Activated naive CD8-positive, alpha-beta T cell (primary cell): ENCODE measurements around the gene KHK.
"Not testable (repeated sequence)": the region's sequence is repeated elsewhere in the genome, so short reads cannot be mapped to it uniquely, and the experiment has no call there.

ENCODE experiments used
- H3K27ac Mint-ChIP-seq: one replicate; pipeline ENCODE4 v1.8.0; 2021; ENCODE audit warnings: mixed read lengths
- H3K27me3 Mint-ChIP-seq: one replicate; pipeline ENCODE4 v1.8.0; 2021; ENCODE audit warnings: mixed read lengths
- H3K36me3 Mint-ChIP-seq: one replicate; pipeline ENCODE4 v1.8.0; 2021; ENCODE audit warnings: mixed read lengths
- H3K4me1 Mint-ChIP-seq: one replicate; pipeline ENCODE4 v1.8.0; 2021; ENCODE audit warnings: low read depth, mixed read lengths
- H3K4me3 Mint-ChIP-seq: one replicate; pipeline ENCODE4 v1.8.0; 2021; ENCODE audit warnings: mild to moderate bottlenecking, mixed read lengths
- H3K9me3 Mint-ChIP-seq: one replicate; pipeline ENCODE4 v1.8.0; 2021; ENCODE audit warnings: low read depth, mixed read lengths

Gene KHK

GRCh38 chr2:27071990-27072830, 14.4 kb upstream of the KHK start:
- H3K9me3 Mint-ChIP-seq, result no peaks in the 10 kb centered on the region
- peak overlapping the region; percentile 90 for H3K27ac Mint-ChIP-seq
- peaks cover 62% of the 10 kb centered on the region for H3K4me1 Mint-ChIP-seq
- H3K27me3 Mint-ChIP-seq, result no peaks in the 10 kb centered on the region
- H3K36me3 Mint-ChIP-seq, result peaks cover 5% of the 10 kb centered on the region
- peak overlapping the region; percentile 88 for H3K4me3 Mint-ChIP-seq

- Mint-ChIP-seq H3K27ac (peak overlapping the region; percentile 90), H3K27me3 (no peaks in the 10 kb centered on the region), H3K4me3 (peak overlapping the region; percentile 88), H3K36me3 (peaks cover 5% of the 10 kb centered on the region), H3K9me3 (no peaks in the 10 kb centered on the region), H3K4me1 (peaks cover 63% of the 10 kb centered on the region)
These were observed 13.7 kb upstream of the KHK start for GRCh38 chr2:27072920-27073319.

GRCh38 chr2:27073782-27074181, 12.8 kb upstream of the KHK start:
- H3K27me3 Mint-ChIP-seq, result no peaks in the 10 kb centered on the region
- H3K36me3 Mint-ChIP-seq, result peaks cover 5% of the 10 kb centered on the region
- H3K9me3 Mint-ChIP-seq, result no peaks in the 10 kb centered on the region
- H3K4me1 Mint-ChIP-seq, result peaks cover 56% of the 10 kb centered on the region
- H3K4me3 Mint-ChIP-seq, result no peak overlapping the region
- peak overlapping the region; percentile 41 for H3K27ac Mint-ChIP-seq

- Mint-ChIP-seq H3K4me1 (peaks cover 45% of the 10 kb centered on the region), H3K9me3 (no peaks in the 10 kb centered on the region), H3K27ac (peak overlapping the region; percentile 81), H3K36me3 (no peaks in the 10 kb centered on the region), H3K27me3 (no peaks in the 10 kb centered on the region), H3K4me3 (peak overlapping the region; percentile 63)
These were observed 11.6 kb upstream of the KHK start for GRCh38 chr2:27074738-27075565.

- not testable (repeated sequence) for H3K27me3 Mint-ChIP-seq, H3K36me3 Mint-ChIP-seq, H3K9me3 Mint-ChIP-seq
- Mint-ChIP-seq H3K27ac (peak overlapping the region; percentile 81), H3K4me3 (peak overlapping the region; percentile 63), H3K4me1 (peaks cover 45% of the 10 kb centered on the region)
These were observed 11.1 kb upstream of the KHK start for GRCh38 chr2:27075566-27075871.

GRCh38 chr2:27076323-27076722, 10.2 kb upstream of the KHK start:
- Mint-ChIP-seq H3K36me3 (no peaks in the 10 kb centered on the region), H3K4me1 (peaks cover 45% of the 10 kb centered on the region), H3K27me3 (no peaks in the 10 kb centered on the region), H3K4me3 (no peak overlapping the region), H3K27ac (peak overlapping the region; percentile 76), H3K9me3 (no peaks in the 10 kb centered on the region)

GRCh38 chr2:27077231-27077630, 9.3 kb upstream of the KHK start:
- Mint-ChIP-seq H3K36me3 (no peaks in the 10 kb centered on the region), H3K27ac (no peak overlapping the region), H3K4me1 (peaks cover 47% of the 10 kb centered on the region), H3K9me3 (no peaks in the 10 kb centered on the region), H3K27me3 (no peaks in the 10 kb centered on the region), H3K4me3 (no peak overlapping the region)

GRCh38 chr2:27078267-27079194, 8.0 kb upstream of the KHK start, which contains the start of gene EMILIN1:
TSS of gene EMILIN1 (plus strand) at chr2:27078615. CDS start at chr2:27079066, 451 bp downstream.
- Mint-ChIP-seq H3K4me3 (no peak within 1 kb of the TSS), H3K36me3 (no peaks in the 10 kb centered on the region), H3K9me3 (no peaks in the 10 kb centered on the region), H3K27me3 (no peaks in the 10 kb centered on the region), H3K27ac (no peak within 1 kb of the TSS), H3K4me1 (peaks cover 39% of the 10 kb centered on the region)

GRCh38 chr2:27079233-27080139, 7.1 kb upstream of the KHK start:
- Mint-ChIP-seq H3K4me1 (peaks cover 33% of the 10 kb centered on the region), H3K27me3 (no peaks in the 10 kb centered on the region), H3K36me3 (no peaks in the 10 kb centered on the region), H3K27ac (no peak overlapping the region), H3K4me3 (no peak overlapping the region), H3K9me3 (no peaks in the 10 kb centered on the region)

- H3K36me3 Mint-ChIP-seq, result no peaks in the 10 kb centered on the region
- H3K4me3 Mint-ChIP-seq, result peak overlapping the region; percentile 20
- peak overlapping the region; percentile 28 for H3K27ac Mint-ChIP-seq
- peaks cover 28% of the 10 kb centered on the region for H3K4me1 Mint-ChIP-seq
- H3K9me3 Mint-ChIP-seq, result no peaks in the 10 kb centered on the region
- H3K27me3 Mint-ChIP-seq, result no peaks in the 10 kb centered on the region
These were observed 6.5 kb upstream of the KHK start for GRCh38 chr2:27080140-27080469.

GRCh38 chr2:27080603-27080936, 6.0 kb upstream of the KHK start:
- H3K36me3 Mint-ChIP-seq, result no peaks in the 10 kb centered on the region
- peaks cover 28% of the 10 kb centered on the region for H3K4me1 Mint-ChIP-seq
- peak overlapping the region; percentile 17 for H3K4me3 Mint-ChIP-seq
- H3K27me3 Mint-ChIP-seq, result no peaks in the 10 kb centered on the region
- peak overlapping the region; percentile 98 for H3K27ac Mint-ChIP-seq
- no peaks in the 10 kb centered on the region for H3K9me3 Mint-ChIP-seq

GRCh38 chr2:27081984-27082772, 4.4 kb upstream of the KHK start:
- Mint-ChIP-seq H3K4me1 (peaks cover 23% of the 10 kb centered on the region), H3K9me3 (no peaks in the 10 kb centered on the region), H3K36me3 (no peaks in the 10 kb centered on the region), H3K27me3 (no peaks in the 10 kb centered on the region), H3K4me3 (peak overlapping the region; percentile 88), H3K27ac (no peak overlapping the region)

GRCh38 chr2:27082773-27083409, 3.7 kb upstream of the KHK start:
- Mint-ChIP-seq H3K36me3 (no peaks in the 10 kb centered on the region), H3K4me1 (peaks cover 29% of the 10 kb centered on the region), H3K27ac (no peak overlapping the region)

More at GRCh38 chr2:27082773-27083409, 3.7 kb upstream of the KHK start:
- Mint-ChIP-seq H3K4me3 (no peak overlapping the region), H3K9me3 (no peaks in the 10 kb centered on the region), H3K27me3 (no peaks in the 10 kb centered on the region)
